CD14-positive monocyte (primary cell): ENCODE results near the gene SLC25A1. TPM values are rescaled to one million over a fixed set of nuclear protein-coding genes. Genes with fewer than 3 reads are reported as not detected.

Source experiments
- DNase-seq, 3 donors: peaks; one replicate each; pipeline ENCODE4 v3.0.0-alpha.2; 2011 to 2022
- H2AFZ ChIP-seq: 2 replicates; pipeline ENCODE4 v1.6.0; 2012; ENCODE audit warnings: mild to moderate bottlenecking, low read depth, low read length, inconsistent platforms; ENCODE audit not compliant: insufficient read depth, poor library complexity, severe bottlenecking
- H3K27ac ChIP-seq, 2 donors: 1 replicate in 1 of 2; 2 replicates in 1 of 2; pipeline ENCODE4 v1.5.1; 2012 to 2013; ENCODE audit warnings: low read length in 2 of 2, control low read depth in 1 of 2, inconsistent platforms in 1 of 2, low read depth in 1 of 2, mild to moderate bottlenecking in 1 of 2
- H3K27me3 ChIP-seq, 2 donors: one replicate each; pipeline versions ENCODE4 v1.6.0 to v1.6.1; 2011 to 2013; ENCODE audit warnings: low read length in 2 of 2; ENCODE audit not compliant: control insufficient read depth in 2 of 2, insufficient read depth in 2 of 2
- H3K36me3 ChIP-seq, 2 donors: replicated peaks in 1 of 2; 1 replicate in 1 of 2; 2 replicates in 1 of 2; pipeline versions ENCODE4 v1.5.1 to v1.6.1; 2012 to 2013; ENCODE audit warnings: low read length in 2 of 2, control low read depth in 1 of 2, inconsistent platforms in 1 of 2, mild to moderate bottlenecking in 1 of 2; ENCODE audit not compliant: insufficient read depth in 2 of 2, control insufficient read depth in 1 of 2
- H3K4me1 ChIP-seq, 2 donors: 1 replicate in 1 of 2; 2 replicates in 1 of 2; pipeline versions ENCODE4 v1.5.1 to v1.6.1; 2012 to 2013; ENCODE audit warnings: low read length in 2 of 2, control low read depth in 1 of 2, inconsistent platforms in 1 of 2, mild to moderate bottlenecking in 1 of 2, moderate library complexity in 1 of 2; ENCODE audit not compliant: insufficient read depth in 2 of 2, control insufficient read depth in 1 of 2
- H3K4me2 ChIP-seq: replicated peaks from 2 replicates; pipeline ENCODE3; 2012; ENCODE audit warnings: low read length, moderate library complexity, mild to moderate bottlenecking; ENCODE audit not compliant: poor library complexity, severe bottlenecking; ENCODE audit errors: extremely low read depth
- H3K4me3 ChIP-seq, 3 experiments: fragments of 200-600 bp in 1 of 3; sonication (generic) in 1 of 3; replicated peaks in 1 of 3; 1 replicate in 2 of 3; 2 replicates in 1 of 3; pipeline ENCODE4 v1.5.1; 2011 to 2013; ENCODE audit warnings: low read length in 3 of 3, mild to moderate bottlenecking in 3 of 3, control low read depth in 2 of 3, low read depth in 2 of 3, inconsistent platforms in 1 of 3, moderate library complexity in 1 of 3
- H3K79me2 ChIP-seq: 2 replicates; pipeline ENCODE4 v1.6.0; 2012; ENCODE audit warnings: mild to moderate bottlenecking, control low read depth, inconsistent platforms, low read length, moderate library complexity; ENCODE audit not compliant: insufficient read depth
- H3K9ac ChIP-seq: 2 replicates; pipeline ENCODE4 v1.6.0; 2017; ENCODE audit warnings: low read length, mild to moderate bottlenecking; ENCODE audit not compliant: insufficient read depth, poor library complexity, severe bottlenecking
- H3K9me3 ChIP-seq, 2 donors: replicated peaks in 1 of 2; 1 replicate in 1 of 2; 2 replicates in 1 of 2; pipeline versions ENCODE4 v1.5.1 to v1.6.1; 2012 to 2013; ENCODE audit warnings: low read length in 2 of 2, control low read depth in 1 of 2; ENCODE audit not compliant: control insufficient read depth in 1 of 2, insufficient read depth in 1 of 2
- H4K20me1 ChIP-seq: 2 replicates; pipeline ENCODE4 v1.6.0; 2012; ENCODE audit warnings: mild to moderate bottlenecking, low read length, control low read depth, moderate library complexity; ENCODE audit not compliant: insufficient read depth
- H3K27ac Mint-ChIP-seq, 7 donors: one replicate each; pipeline ENCODE4 v1.8.0; 2020; ENCODE audit warnings: mild to moderate bottlenecking in 7 of 7, mixed read lengths in 7 of 7, moderate library complexity in 6 of 7, inconsistent platforms in 2 of 7
- H3K27me3 Mint-ChIP-seq, 3 donors: one replicate each; pipeline ENCODE4 v1.8.0; 2021 to 2022; ENCODE audit warnings: low read depth in 3 of 3, mild to moderate bottlenecking in 3 of 3, mixed read lengths in 3 of 3, moderate library complexity in 3 of 3, inconsistent platforms in 1 of 3
- H3K36me3 Mint-ChIP-seq, 2 donors: one replicate each; pipeline ENCODE4 v1.8.0; 2020; ENCODE audit warnings: mixed read lengths in 2 of 2, inconsistent platforms in 1 of 2, mild to moderate bottlenecking in 1 of 2
- H3K4me1 Mint-ChIP-seq: one replicate; pipeline ENCODE4 v1.8.0; 2020; ENCODE audit warnings: mild to moderate bottlenecking, mixed read lengths
- H3K4me3 Mint-ChIP-seq, 2 donors: one replicate each; pipeline ENCODE4 v1.8.0; 2020; ENCODE audit warnings: mild to moderate bottlenecking in 2 of 2, mixed read lengths in 2 of 2, moderate library complexity in 1 of 2
- H3K9me3 Mint-ChIP-seq, 7 donors: one replicate each; pipeline ENCODE4 v1.8.0; 2020 to 2022; ENCODE audit warnings: mixed read lengths in 7 of 7, mild to moderate bottlenecking in 6 of 7, moderate library complexity in 6 of 7, inconsistent platforms in 2 of 7
- CTCF ChIP-seq: fragments of 200-600 bp; IDR thresholded peaks from one replicate; pipeline ENCODE4 v1.8.0; 2022; ENCODE audit warnings: antibody characterized with exemption, mild to moderate bottlenecking
- WGBS: methylation state at CpG from one replicate; pipeline ENCODE4 v1.1.5; 2013; ENCODE audit warnings: missing lambda C conversion rate; ENCODE audit not compliant: insufficient coverage; 5-methylcytosine and 5-hydroxymethylcytosine counted together
- intact Hi-C, 2 donors: fragments of 100-400 bp; cut with micrococcal nuclease; formaldehyde crosslinking; loops; one replicate each; pipeline versions ENCODE4 v1.15.0 to v1.15.1; 2023
- polyA plus RNA-seq, 3 donors: library from polyadenylated mRNA; depleted of rRNA in 1 of 3; unstranded in 2 of 3; stranded (reverse) in 1 of 3; fragments of 300-500 nt in 2 of 3; fragments of >200 nt in 1 of 3; fragmentation: Illumina TruSeq in 2 of 3; gene quantifications; 1 replicate in 2 of 3; 2 replicates in 1 of 3; pipeline ENCODE4 v1.2.3, GENCODE V29; 2012 to 2021

SLC25A1 gene
- polyA plus RNA-seq, 3 donors = 15.2 to 37.4 (median 35.1) TPM

GRCh38 chr22:19132153-19132552 lies 46.4 kb downstream of the SLC25A1 start:
- H3K36me3 ChIP-seq = peaks cover 56 to 63% of the 10 kb centered on the region in 2 donors
- H3K27ac Mint-ChIP-seq = peak overlapping the region in 1 of 7 donors; percentile 39

GRCh38 chr22:19131685-19132015 lies 46.9 kb downstream of the SLC25A1 start:
- H3K4me1 Mint-ChIP-seq = peaks cover 1% of the 10 kb centered on the region
- no peak overlapping the region for H3K27ac ChIP-seq
- no peak for DNase-seq
- no peak overlapping the region for H3K4me3 Mint-ChIP-seq
- H3K9me3 ChIP-seq = no peaks in the 10 kb centered on the region
- H3K27ac Mint-ChIP-seq = no peak overlapping the region
- no peaks in the 10 kb centered on the region for H3K27me3 ChIP-seq
- H3K36me3 ChIP-seq = peaks cover 50 to 58% of the 10 kb centered on the region in 2 donors
- WGBS = 97% methylated on average over 19 of the region's 19 CpGs
- no peak overlapping the region for H2AFZ ChIP-seq
- H3K36me3 Mint-ChIP-seq = peaks cover 47 to 55% of the 10 kb centered on the region in 2 donors
- intact Hi-C loops = no loop called here
- no peaks in the 10 kb centered on the region for H3K79me2 ChIP-seq
- H3K4me3 ChIP-seq = no peak overlapping the region
- peaks cover 0 to 3% (median 2%) of the 10 kb centered on the region in 3 donors for H3K27me3 Mint-ChIP-seq
- no peaks in the 10 kb centered on the region for H3K9me3 Mint-ChIP-seq
- no peaks in the 10 kb centered on the region for H4K20me1 ChIP-seq
- no peak overlapping the region for H3K4me2 ChIP-seq
- H3K9ac ChIP-seq = no peak overlapping the region
- H3K4me1 ChIP-seq = no peaks in the 10 kb centered on the region
- no peak for TF ChIP-seq CTCF

More at GRCh38 chr22:19132153-19132552, 46.4 kb downstream of the SLC25A1 start:
- Histone ChIP-seq H3K27ac (no peak overlapping the region), H3K27me3 (no peaks in the 10 kb centered on the region), H3K4me1 (no peaks in the 10 kb centered on the region), H3K79me2 (no peaks in the 10 kb centered on the region), H3K9me3 (no peaks in the 10 kb centered on the region), H3K9ac (no peak overlapping the region), H2AFZ (no peak overlapping the region), H3K4me2 (no peak overlapping the region), H4K20me1 (no peaks in the 10 kb centered on the region), H3K4me3 (no peak overlapping the region)
- Mint-ChIP-seq H3K9me3 (no peaks in the 10 kb centered on the region), H3K4me1 (peaks cover 1% of the 10 kb centered on the region), H3K36me3 (peaks cover 53 to 60% of the 10 kb centered on the region in 2 donors), H3K4me3 (no peak overlapping the region), H3K27me3 (peaks cover 0 to 3% (median 2%) of the 10 kb centered on the region in 3 donors)
- no peak for DNase-seq
- TF ChIP-seq CTCF = no peak
- WGBS = 95% methylated on average over 14 of the region's 20 CpGs
- intact Hi-C loops = no loop called here
